Activated effector memory CD4-positive, alpha-beta T cell treated with anti-CD3 and anti-CD28 coated beads, Interleukin-2, amount 50 U/mL, for 16 hours (primary cell): ENCODE data around the gene GTF2H2.
"Not testable (repeated sequence)": the region's sequence is repeated elsewhere in the genome, so short reads cannot be mapped to it uniquely, and the experiment has no call there.

Experiments used
- DNase-seq: peaks from one replicate; pipeline ENCODE4 v3.0.0-alpha.2; 2020

The GTF2H2 gene

GRCh38 chr5:71011194-71011792 lies 56.2 kb downstream of the GTF2H2 start:
- no peak for DNase-seq

GRCh38 chr5:71006983-71007382 lies 60.5 kb downstream of the GTF2H2 start:
- not testable (repeated sequence) for DNase-seq
